GM15510 (cell line): ENCODE measurements around the gene PHF11.

Experiments
- POLR2A ChIP-seq: IDR thresholded peaks from 3 replicates; pipeline ENCODE4 v1.6.1; 2011; ENCODE audit warnings: borderline replicate concordance; ENCODE audit not compliant: insufficient read length; ENCODE audit errors: extremely low read depth

PHF11 gene

DNA sequence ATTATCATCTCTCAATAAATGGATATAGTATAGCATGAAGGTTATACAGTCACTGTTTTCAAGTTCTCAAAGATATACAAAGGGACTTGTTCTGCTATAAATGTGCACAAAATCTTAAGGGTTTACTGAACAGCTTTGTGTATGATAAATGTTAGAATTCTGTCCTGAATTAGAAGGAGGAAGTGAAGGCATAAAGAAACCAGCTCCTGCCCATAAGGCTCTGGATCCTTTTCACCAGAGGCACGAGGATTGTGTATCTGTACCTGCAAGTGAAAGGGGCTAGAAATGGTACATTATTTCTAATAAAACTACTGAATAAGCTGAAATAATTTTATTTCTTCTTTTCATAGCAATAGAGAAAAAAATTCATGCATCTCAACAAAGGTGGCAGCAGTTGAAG is 32.4 kb downstream of the PHF11 start:
- no peak for TF ChIP-seq POLR2A

GRCh38 chr13:49530457-49530856 is 34.7 kb downstream of the PHF11 start:
- TF ChIP-seq POLR2A: no peak

DNA sequence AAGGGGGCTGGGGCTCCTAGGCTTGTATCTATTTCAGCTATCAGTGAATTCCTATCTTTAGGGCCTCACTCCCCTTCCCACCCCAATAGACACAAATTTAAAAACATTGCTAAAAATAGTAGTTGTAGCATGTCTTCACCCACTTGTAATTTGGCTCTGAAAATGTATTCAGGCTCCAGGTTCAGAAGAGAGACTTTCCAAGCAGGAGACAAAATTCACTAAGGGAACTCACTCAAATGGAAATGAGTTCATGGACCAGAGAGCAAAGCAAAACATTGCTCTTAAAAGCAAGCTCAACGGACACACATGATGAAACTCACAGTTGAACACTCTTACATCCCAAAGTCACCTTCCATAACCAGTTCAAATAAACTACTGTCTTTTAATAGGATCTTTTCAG is 36.8 kb downstream of the PHF11 start:
- TF ChIP-seq POLR2A: no peak

- no peak for TF ChIP-seq POLR2A
Measured at GRCh38 chr13:49533011-49533410, 37.3 kb downstream of the PHF11 start.

GRCh38 chr13:49533591-49534269 is 38.0 kb downstream of the PHF11 start:
- no peak for TF ChIP-seq POLR2A

- TF ChIP-seq POLR2A: no peak
Measured at GRCh38 chr13:49536144-49536873, 40.6 kb downstream of the PHF11 start.

DNA sequence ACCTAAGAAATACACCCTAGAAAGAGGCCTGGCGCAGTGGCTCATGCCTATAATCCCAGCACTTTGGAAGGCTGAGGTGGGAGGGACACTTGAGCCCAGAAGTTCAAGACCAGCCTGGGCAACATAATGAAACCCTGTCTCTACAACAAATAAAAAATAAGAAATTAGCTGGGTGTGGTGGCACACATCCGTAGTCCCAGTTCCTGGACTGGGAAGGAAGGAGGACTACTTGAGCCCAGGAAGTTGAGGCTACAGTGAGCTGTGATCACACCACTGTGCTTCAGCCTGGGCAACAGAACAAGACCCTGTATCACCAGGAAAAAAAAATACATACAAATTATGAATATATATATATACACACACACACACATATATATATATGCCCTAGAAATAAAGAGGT is 42.7 kb downstream of the PHF11 start:
- TF ChIP-seq POLR2A: no peak

- no peak for TF ChIP-seq POLR2A
Measured at GRCh38 chr13:49539313-49539712, 43.6 kb downstream of the PHF11 start.

DNA sequence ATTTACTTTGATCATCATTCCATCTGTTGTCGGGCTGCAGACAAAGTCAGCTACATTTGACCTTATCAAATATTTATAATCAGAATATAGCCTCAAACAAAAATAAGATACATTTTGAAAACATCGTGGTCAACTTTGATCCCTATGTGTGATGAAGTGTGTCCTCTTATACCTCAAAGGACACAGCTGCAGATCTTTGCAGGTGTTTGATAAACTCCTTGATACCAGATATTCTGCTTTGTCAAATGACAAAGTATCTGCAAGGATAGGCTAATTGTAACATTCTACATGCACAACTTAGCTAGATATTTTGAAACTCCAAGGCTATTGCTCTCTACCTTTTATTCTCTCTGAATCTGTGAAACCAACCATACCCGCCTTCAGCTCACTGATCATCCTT is 44.0 kb downstream of the PHF11 start:
- no peak for TF ChIP-seq POLR2A

- no peak for TF ChIP-seq POLR2A
Measured at GRCh38 chr13:49540552-49540951, 44.8 kb downstream of the PHF11 start.

- no peak for TF ChIP-seq POLR2A
Measured at GRCh38 chr13:49543656-49544055, 47.9 kb downstream of the PHF11 start.

GRCh38 chr13:49545661-49546060 is 49.9 kb downstream of the PHF11 start:
- TF ChIP-seq POLR2A: no peak

GRCh38 chr13:49546561-49546960 is 50.8 kb downstream of the PHF11 start:
- no peak for TF ChIP-seq POLR2A

DNA sequence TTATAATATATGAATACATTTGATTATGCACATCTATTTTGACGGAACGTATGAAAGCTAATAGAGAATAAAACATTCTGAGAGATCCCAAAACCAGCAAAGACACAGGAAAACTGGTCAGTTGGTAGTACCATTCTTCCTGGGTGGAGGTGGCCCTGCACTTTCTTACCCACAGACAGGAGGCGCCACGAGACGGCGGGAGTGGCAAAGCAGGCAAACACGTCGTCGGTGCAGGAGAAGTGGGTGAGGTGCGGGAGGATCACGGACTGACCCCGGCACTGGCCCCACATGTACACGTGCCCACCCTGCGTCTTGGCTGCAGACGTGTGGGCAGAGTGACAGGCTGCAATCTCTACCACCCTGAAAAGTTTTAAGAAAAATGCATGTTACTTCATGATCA is 53.5 kb downstream of the PHF11 start:
- no peak for TF ChIP-seq POLR2A

DNA sequence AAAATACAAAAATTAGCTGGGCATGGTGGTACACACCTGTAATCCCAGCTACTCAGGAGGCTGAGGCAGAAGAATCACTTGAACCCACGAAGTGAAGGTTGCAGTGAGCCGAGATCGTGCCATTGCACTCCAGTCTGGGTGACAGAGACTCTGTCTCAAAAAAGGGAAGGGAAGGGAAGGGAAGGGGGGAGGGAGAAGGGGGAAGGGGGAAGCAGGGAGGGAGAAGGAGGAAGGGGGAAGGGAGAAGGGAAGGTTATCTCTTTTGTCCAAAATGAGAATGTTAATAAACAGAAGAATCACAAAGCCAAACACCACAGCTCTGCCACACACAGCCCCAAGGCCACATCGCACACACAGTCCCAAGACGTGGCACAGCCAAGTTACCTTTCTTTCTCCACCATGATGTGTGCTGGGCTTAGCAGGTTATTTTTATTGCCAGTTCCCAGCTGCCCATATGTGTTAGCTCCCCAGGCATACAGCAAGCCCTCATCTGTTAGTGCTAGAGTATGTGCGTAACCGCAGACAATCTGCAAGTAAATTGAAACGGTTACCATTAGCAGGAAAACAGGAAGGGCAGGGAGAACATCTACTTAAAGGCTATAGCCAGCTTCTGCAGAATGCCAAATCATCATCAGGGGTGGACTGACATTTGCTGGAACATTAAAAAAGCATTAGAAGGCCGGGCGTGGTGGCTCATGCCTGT is 55.3 kb downstream of the PHF11 start:
- TF ChIP-seq POLR2A: no peak

GRCh38 chr13:49553888-49554287 is 58.1 kb downstream of the PHF11 start:
- TF ChIP-seq POLR2A: no peak

- TF ChIP-seq POLR2A: no peak
Measured at GRCh38 chr13:49554387-49554786, 58.6 kb downstream of the PHF11 start.

DNA sequence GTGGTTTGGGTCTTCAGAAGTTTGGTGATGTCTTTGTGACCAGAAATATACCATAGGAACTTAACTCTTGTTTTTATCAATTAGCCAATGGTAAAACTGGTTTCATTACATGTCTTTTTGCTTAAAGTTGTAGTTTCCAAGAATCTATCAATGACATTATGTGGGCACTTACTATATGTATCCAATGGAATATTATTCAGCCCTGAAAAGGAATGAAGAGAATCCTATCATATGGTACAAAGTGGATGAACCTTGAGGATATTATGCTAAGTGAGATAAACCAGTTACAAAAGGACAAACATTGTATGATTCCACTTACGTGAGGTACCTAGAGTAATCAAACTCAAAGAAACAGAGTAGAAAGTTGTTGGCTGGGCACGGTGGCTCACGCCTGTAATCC is 63.3 kb downstream of the PHF11 start:
- TF ChIP-seq POLR2A: no peak
